T-helper 1 cell treated with Interleukin-12 subunit alpha and Interleukin-12 subunit beta and Interleukin-4 antibody, amounts not matched to agents 30 ng/mL and 1 ng/mL, for 36 hours (primary cell): ENCODE measurements around the gene C7. TPM values are rescaled to one million over a fixed set of nuclear protein-coding genes. Genes with fewer than 3 reads are reported as not detected.
"Not testable (repeated sequence)": the region's sequence is repeated elsewhere in the genome, so short reads cannot be mapped to it uniquely, and the experiment has no call there.

Source experiments
- intact Hi-C: fragments of 100-400 bp; cut with micrococcal nuclease; formaldehyde crosslinking; loops from one replicate; pipeline ENCODE4 v1.15.1; 2024
- total RNA-seq: library from RNA; stranded (reverse); gene quantifications from 2 replicates; pipeline ENCODE4 v1.2.3, GENCODE V29; 2022

Gene C7
- total RNA-seq, 1 donor from 2014 or later, result not detected

- intact Hi-C loops, result no loop called here
Observed at GRCh38 chr5:40988746-40989510, 79.6 kb downstream of the C7 start.

GRCh38 chr5:40991168-40991980, 82.1 kb downstream of the C7 start:
- intact Hi-C loops, result no loop called here

DNA sequence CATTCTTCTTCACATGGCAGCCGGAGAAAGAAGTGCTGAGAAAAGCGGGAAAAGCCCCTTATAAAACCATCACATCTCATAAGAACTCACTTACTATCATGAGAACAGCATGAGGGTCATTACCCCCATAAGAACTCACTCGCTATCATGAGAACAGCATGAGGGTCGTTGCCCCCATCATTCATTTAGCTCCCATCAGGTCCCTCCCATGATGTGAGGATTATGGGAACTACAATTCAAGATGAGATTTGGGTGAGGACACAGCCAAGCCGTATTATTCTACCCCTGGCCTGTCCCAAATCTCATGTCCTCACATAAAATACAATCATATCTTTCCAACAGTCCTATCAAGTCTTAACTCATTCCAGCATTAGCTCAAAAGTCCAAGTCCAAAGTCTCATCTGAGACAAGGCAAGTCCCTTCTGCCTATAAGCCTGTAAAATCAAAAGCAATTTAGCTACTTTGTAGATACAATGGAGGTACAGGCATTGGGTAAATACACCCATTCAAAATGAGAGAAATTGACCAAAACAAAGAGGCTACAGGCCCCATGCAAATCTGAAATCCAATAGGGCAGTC, 82.8 kb downstream of the C7 start:
- intact Hi-C loops, result no loop called here

DNA sequence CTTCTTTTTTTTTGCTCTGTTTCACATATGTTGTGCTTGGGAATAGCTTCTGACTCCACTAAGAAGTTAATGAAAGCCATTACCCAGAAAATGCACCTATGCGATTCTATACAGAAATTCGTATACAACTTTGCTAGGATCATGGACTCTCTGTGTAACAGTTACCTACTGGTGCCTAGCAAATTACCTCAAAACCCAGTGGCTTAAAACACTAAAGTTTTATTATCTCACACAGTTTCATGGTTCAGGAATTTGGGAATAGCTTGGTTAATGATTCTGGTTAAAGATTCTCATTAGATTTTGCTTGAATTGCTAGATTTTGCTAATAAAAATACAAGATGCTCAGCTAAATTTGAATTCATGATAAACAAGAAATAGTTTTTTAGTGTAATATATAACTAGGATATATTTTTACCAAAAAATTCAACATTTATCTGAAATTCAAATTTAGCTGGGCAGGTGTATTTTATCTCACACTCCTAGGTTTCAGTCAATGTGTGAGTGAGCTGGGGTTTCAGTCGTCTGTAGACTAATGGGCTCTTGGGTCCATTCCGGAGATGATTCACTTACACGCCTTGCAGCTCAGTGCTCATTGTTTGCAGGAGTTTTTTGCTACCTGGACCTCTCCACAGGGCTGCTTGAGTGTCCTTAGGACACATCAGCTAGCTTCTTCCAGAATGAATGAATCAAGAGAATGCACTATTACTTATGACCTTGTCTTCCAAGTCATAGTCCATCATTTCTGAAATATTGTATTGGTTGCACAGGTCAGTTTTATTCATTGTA, 86.7 kb downstream of the C7 start:
- intact Hi-C loops, result no loop called here

DNA sequence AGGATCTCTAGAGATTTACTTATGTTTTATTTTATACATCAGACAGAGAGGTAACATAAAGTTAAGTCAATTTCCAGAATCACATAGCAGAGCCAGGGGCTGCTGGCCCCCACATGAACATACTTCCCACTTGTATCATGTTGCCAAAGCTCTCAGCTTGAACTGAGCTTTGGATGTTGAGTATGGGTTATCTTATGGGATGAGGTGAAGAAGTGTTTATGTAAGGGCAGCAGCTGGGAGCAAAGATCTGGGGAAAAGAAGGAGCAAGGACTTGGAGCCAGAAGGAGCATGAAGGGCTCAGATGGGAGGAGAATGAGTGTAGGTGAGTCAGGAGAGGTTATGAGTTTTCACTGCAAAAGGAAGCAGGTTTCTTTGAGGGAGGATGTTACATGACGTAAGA, 89.8 kb downstream of the C7 start:
- intact Hi-C loops, result no loop called here

GRCh38 chr5:40999966-41000365, 90.7 kb downstream of the C7 start:
- intact Hi-C loops, result no loop called here

DNA sequence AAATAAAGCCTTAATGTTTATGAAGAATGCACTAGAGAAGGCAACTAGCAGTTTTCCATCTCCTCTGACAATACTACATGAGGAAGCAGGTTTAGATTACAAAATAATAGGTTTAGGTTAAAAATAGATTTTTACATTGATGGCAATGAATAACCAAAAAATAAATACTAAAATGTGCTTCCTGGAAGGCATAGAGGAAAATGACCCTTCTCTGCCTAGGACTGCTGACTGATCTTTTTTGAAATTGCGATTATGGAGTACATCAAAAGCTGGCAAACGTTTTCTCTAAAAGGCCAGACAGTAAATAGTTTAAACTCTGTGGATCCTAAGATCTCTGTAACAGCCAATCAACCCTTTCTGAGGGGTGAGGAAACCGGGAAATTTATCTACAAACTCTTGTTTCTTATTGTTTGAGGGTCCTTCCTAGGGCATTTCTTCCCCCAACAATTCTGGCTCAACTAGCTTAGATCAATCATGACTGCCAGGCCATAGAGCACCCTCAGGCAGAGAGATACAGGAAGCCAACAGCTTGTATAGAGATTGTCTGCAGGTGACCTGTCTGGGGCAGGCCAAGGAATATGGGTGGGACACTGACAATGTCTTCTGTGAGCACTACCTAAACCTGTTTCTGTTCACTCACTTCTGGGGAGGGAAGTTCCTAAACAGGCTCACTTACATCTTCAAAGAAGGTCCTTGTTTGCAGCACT, 94.5 kb downstream of the C7 start:
- intact Hi-C loops, result no loop called here

- intact Hi-C loops, result no loop called here
Observed at GRCh38 chr5:41004931-41005330, 95.6 kb downstream of the C7 start.

DNA sequence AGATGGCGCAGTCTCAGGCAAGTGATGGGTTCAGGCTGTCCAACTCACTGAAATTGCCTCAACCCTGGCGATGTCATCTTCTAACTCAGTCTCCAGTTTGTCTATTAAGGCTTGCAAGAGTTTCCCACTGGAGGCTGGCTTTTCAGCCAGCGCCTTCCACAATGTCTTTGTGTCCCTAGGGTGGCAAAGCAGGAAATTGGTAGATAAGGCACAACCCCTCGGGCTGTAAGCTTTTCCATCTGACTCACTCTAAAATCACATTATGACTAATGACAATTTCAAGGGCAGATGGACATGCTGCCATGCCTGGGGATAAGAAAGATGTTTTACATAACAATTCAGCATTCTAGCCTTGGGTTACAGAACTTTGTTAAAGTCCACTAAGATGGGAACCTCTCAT, 99.9 kb downstream of the C7 start:
- intact Hi-C loops, result no loop called here

DNA sequence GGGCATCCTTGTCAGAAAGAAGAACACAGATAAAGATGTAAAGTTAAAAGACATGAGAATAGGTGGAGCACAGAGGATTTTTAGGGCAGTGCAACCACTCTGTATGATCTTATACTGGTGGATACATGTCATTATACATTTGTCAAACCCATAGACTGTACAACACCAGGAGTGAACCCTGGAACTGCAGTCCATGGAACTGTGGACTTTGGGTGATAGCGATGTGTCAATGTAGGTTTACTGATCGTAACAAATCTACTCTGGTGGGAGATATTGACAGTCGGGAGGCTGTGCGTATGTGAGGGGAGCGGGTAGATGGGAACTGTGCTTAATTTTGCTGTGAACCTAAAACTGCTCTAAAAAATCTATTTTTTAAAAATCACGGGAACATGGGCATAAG, 101.3 kb downstream of the C7 start:
- intact Hi-C loops, result no loop called here

DNA sequence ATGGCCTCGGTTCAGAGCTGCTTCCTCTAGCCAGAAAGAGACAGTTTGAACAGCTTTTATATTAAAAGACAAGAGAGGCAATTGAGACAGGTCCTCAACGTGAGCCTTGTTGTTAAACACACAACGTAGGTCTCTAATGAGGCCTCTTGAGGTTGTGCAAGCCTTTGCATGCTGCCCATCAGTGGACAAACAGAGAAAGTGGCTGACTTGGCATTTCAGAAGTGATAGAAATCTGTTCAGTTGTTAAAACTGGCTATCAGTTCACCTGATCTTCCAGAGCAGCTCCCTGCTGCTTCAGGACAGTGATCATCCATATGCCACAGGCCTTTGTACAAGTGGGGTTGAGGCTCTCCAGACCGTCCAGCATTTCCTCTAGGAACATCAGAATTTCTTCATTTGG, 103.0 kb downstream of the C7 start:
- intact Hi-C loops, result no loop called here

DNA sequence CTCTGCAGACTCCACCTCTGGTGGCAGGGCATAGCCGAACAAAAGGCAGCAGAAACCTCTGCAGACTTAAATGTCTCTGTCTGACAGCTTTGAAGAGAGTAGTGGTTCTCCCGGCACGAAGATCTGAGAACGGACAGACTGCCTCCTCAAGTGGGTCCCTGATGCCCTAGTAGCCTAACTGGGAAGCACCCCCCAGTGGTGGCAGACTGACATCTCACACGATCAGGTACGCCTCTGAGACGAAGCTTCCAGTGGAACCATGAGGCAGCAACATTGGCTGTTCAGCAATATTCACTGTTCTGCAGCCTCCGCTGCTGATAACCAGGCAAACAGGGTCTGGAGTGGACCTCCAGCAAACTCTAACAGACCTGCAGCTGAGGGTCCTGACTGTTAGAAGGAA, 113.3 kb downstream of the C7 start:
- intact Hi-C loops, result not testable (repeated sequence)

Other genes starting within 250 kb of the C7 start
- 85.1 and 85.7 TPM in 2 replicates for gene PTGER4, start 229.6 kb upstream of the C7 start, total RNA-seq
- gene TTC33, start 153.5 kb upstream of the C7 start, total RNA-seq, result 16.5 and 17.6 TPM in 2 replicates
- gene PRKAA1, start 111.1 kb upstream of the C7 start, total RNA-seq, result 71.4 and 78.7 TPM in 2 replicates
- gene RPL37, start 74.3 kb upstream of the C7 start, total RNA-seq, result 1,320 and 1,323 TPM in 2 replicates
- 6.3 TPM in 2 replicates for gene CARD6, start 68.1 kb upstream of the C7 start, total RNA-seq
- gene MROH2B, start 161.8 kb downstream of the C7 start, total RNA-seq, result not detected in 2 replicates